OCI-LY3 (cell line): Measurements from ENCODE around the gene OR2H1.

ENCODE experiments used
- H2AFZ ChIP-seq: fragments of 200-600, 300-600 bp; shearing (Covaris generic); 2 replicates; pipeline ENCODE4 v1.6.0; 2014; ENCODE audit warnings: antibody characterized with exemption, low read depth, low read length
- H3K27ac ChIP-seq: fragments of 200-600, 300-600 bp; sonication (generic); 2 replicates; pipeline ENCODE4 v1.5.1; 2014; ENCODE audit warnings: mild to moderate bottlenecking, low read length, moderate library complexity, mixed read lengths
- H3K27me3 ChIP-seq: fragments of 200-600, 300-600 bp; sonication (generic); 2 replicates; pipeline ENCODE4 v1.6.1; 2014; ENCODE audit warnings: low read depth, low read length, mixed read lengths
- H3K36me3 ChIP-seq: fragments of 200-600, 300-600 bp; sonication (generic); replicated peaks from 2 replicates; pipeline ENCODE3; 2014; ENCODE audit warnings: low read depth, low read length, mixed read lengths
- H3K4me1 ChIP-seq: fragments of 300-600, 200-600 bp; sonication (generic); 2 replicates; pipeline ENCODE4 v1.6.1; 2014; ENCODE audit warnings: low read length, mixed read lengths
- H3K4me2 ChIP-seq: fragments of 200-600, 300-600 bp; sonication (generic); 2 replicates; pipeline ENCODE4 v1.6.1; 2014; ENCODE audit warnings: low read length, mixed read lengths
- H3K4me3 ChIP-seq: fragments of 300-600, 200-600 bp; sonication (generic); 2 replicates; pipeline ENCODE4 v1.5.1; 2014; ENCODE audit warnings: antibody characterized with exemption, mild to moderate bottlenecking, low read length, moderate library complexity
- H3K79me2 ChIP-seq: fragments of 300-600, 200-600 bp; shearing (Covaris generic); 2 replicates; pipeline ENCODE4 v1.6.1; 2014; ENCODE audit warnings: mild to moderate bottlenecking, low read length, mixed read lengths
- H3K9ac ChIP-seq: fragments of 300-600, 200-600 bp; shearing (Covaris generic); 2 replicates; pipeline ENCODE4 v1.6.0; 2014; ENCODE audit warnings: mild to moderate bottlenecking, low read length, moderate library complexity
- H3K9me3 ChIP-seq: fragments of 200-600, 300-600 bp; shearing (Covaris generic); 2 replicates; pipeline ENCODE4 v1.6.1; 2014; ENCODE audit warnings: low read length, mixed read lengths; ENCODE audit not compliant: insufficient read depth
- H4K20me1 ChIP-seq: fragments of 200-600, 300-600 bp; sonication (generic); 2 replicates; pipeline ENCODE4 v1.6.1; 2016; ENCODE audit warnings: low read length, mixed read lengths; ENCODE audit not compliant: insufficient read depth
- EZH2phosphoT487 ChIP-seq: fragments of 200-600 bp; shearing (Covaris generic); IDR thresholded peaks from 2 replicates; pipeline ENCODE4 v1.6.1; 2018; ENCODE audit warnings: antibody characterized with exemption, mixed run types, low read depth
- TF ChIP-seq, protein P1 (sequence below): fragments of 200-600, 300-600 bp; sonication (generic); IDR thresholded peaks from 2 replicates; pipeline ENCODE4 v1.5.1; 2014; ENCODE audit warnings: antibody characterized with exemption, low read length, low read depth

OR2H1 gene

DNA sequence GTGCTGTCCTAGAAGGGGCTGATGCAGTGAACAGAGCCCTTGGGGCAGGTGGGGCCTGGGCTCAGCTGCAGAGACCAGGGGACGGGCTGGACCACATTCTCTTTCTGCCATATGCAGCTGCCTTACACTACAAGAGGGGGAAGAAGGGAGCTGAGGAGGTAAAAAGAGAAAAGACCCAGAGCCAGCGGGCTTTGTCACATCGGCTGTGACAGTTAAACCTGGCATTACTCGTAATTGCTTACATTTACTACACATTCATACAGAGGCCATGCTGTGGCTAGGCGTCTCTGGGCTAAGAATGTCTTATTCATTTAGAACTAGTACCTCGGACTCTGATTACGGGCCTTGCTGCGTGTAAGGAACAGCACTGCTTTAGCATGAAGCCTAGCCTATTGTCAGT is 43.6 kb downstream of the OR2H1 start:
- Histone ChIP-seq H3K9ac (no peak overlapping the region), H3K27me3 (no peaks in the 10 kb centered on the region), H3K9me3 (no peaks in the 10 kb centered on the region), H3K4me3 (no peak overlapping the region), H3K4me2 (no peak overlapping the region), H3K79me2 (no peaks in the 10 kb centered on the region), H3K27ac (no peak overlapping the region), H4K20me1 (no peaks in the 10 kb centered on the region), H2AFZ (no peak overlapping the region), H3K36me3 (no peaks in the 10 kb centered on the region), H3K4me1 (peaks cover 5% of the 10 kb centered on the region)
- TF ChIP-seq EZH2phosphoT487: no peak
- TF ChIP-seq, protein P1, sequence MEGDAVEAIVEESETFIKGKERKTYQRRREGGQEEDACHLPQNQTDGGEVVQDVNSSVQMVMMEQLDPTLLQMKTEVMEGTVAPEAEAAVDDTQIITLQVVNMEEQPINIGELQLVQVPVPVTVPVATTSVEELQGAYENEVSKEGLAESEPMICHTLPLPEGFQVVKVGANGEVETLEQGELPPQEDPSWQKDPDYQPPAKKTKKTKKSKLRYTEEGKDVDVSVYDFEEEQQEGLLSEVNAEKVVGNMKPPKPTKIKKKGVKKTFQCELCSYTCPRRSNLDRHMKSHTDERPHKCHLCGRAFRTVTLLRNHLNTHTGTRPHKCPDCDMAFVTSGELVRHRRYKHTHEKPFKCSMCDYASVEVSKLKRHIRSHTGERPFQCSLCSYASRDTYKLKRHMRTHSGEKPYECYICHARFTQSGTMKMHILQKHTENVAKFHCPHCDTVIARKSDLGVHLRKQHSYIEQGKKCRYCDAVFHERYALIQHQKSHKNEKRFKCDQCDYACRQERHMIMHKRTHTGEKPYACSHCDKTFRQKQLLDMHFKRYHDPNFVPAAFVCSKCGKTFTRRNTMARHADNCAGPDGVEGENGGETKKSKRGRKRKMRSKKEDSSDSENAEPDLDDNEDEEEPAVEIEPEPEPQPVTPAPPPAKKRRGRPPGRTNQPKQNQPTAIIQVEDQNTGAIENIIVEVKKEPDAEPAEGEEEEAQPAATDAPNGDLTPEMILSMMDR: no peak

DNA sequence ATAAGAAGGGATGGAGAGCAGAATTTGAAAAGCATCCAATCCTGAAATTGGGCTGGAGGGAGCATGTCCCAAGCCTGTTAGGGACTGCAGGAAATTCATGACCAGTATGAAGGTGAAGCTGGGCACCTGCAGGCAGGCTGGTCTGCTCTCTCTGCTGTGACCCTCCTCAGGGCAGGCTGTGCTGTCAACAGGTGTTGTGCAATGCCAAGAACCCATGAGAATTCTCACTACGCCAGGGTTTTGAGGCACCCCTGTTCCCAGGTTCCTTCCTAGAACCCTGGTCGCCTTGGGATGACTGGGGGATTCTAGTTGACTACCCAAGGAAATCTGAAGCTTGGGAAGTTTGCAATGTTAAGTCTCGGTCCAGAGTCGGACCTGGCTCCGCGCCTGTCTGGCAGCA is 44.2 kb downstream of the OR2H1 start:
- Histone ChIP-seq H3K4me2 (no peak overlapping the region), H2AFZ (no peak overlapping the region), H3K27me3 (no peaks in the 10 kb centered on the region), H3K4me3 (no peak overlapping the region), H3K27ac (no peak overlapping the region), H4K20me1 (no peaks in the 10 kb centered on the region), H3K9me3 (no peaks in the 10 kb centered on the region), H3K79me2 (no peaks in the 10 kb centered on the region), H3K36me3 (no peaks in the 10 kb centered on the region), H3K4me1 (peaks cover 5% of the 10 kb centered on the region), H3K9ac (no peak overlapping the region)
- TF ChIP-seq EZH2phosphoT487: no peak
- TF ChIP-seq, protein P1: no peak

DNA sequence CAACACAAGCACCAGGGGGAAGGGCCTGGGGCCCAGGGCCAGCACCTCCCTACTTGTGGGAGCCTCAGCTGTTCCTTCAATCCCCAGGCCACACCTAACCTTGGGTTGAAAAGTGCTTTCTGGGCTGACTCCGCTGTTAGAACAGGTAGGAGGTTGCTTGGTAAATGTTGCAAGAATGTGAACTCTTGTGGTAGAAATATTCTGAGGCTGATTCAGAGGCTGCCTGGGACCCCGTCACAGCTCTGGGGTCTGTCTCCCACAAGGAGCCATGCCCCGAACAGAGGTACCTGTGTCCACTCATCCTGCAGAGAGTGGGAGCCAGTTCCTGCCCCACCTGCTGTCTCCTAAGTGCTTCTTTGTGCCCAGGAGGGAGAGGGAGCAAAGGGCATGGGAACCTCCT is 45.2 kb downstream of the OR2H1 start:
- Histone ChIP-seq H3K79me2 (no peaks in the 10 kb centered on the region), H3K4me1 (peaks cover 5% of the 10 kb centered on the region), H3K9ac (no peak overlapping the region), H3K36me3 (no peaks in the 10 kb centered on the region), H3K4me2 (no peak overlapping the region), H3K27ac (no peak overlapping the region), H3K27me3 (no peaks in the 10 kb centered on the region), H2AFZ (no peak overlapping the region), H4K20me1 (no peaks in the 10 kb centered on the region), H3K4me3 (no peak overlapping the region), H3K9me3 (no peaks in the 10 kb centered on the region)
- TF ChIP-seq, protein P1: no peak
- TF ChIP-seq EZH2phosphoT487: no peak

DNA sequence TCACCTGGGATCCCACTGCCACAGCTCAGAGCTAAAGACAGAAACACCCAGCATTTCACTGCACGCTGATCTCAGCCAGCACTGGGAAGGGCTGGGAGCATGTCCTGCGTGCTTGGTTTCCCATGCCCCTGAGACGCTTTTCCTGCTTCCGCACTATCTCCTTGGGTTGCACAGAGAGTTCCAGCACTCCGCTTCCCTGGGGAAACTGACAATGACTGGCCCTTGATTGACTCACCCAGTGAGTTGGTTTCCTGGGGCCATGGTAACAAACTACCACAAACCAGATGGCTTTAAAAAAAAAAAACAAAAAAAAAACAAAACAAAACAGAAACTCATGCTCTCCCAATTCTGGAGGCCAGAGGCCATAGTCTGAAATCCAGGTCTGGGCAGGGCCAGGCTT is 45.6 kb downstream of the OR2H1 start:
- no peaks in the 10 kb centered on the region for H3K27me3 ChIP-seq
- no peak for TF ChIP-seq EZH2phosphoT487
- TF ChIP-seq, protein P1: no peak
- H3K4me3 ChIP-seq: no peak overlapping the region
- H3K4me2 ChIP-seq: no peak overlapping the region
- H3K79me2 ChIP-seq: no peaks in the 10 kb centered on the region
- H2AFZ ChIP-seq: no peak overlapping the region
- H3K9ac ChIP-seq: no peak overlapping the region
- no peaks in the 10 kb centered on the region for H4K20me1 ChIP-seq
- peaks cover 5% of the 10 kb centered on the region for H3K4me1 ChIP-seq
- no peaks in the 10 kb centered on the region for H3K9me3 ChIP-seq
- no peak overlapping the region for H3K27ac ChIP-seq
- H3K36me3 ChIP-seq: no peaks in the 10 kb centered on the region
